Spinal cord (tissue), 10 donors: ENCODE results near the gene LSAMP. TPM values are rescaled to one million over a fixed set of nuclear protein-coding genes. Genes with fewer than 3 reads are reported as not detected.
A peak's percentile ranks its signal among the peaks of the same experiment; 100 is the strongest.

ENCODE experiments used
- DNase-seq, 6 donors: peaks; one replicate each; pipeline versions ENCODE4 v3.0.0 to v3.0.0-alpha.2; 2013 to 2015; ENCODE audit warnings: low spot score in 6 of 6, low read depth in 4 of 6
- H3K27ac ChIP-seq: one replicate; pipeline ENCODE4 v1.5.1; 2013; ENCODE audit warnings: low read depth, low read length, control low read depth
- H3K27me3 ChIP-seq: one replicate; pipeline ENCODE4 v1.6.1; 2013; ENCODE audit warnings: low read length; ENCODE audit not compliant: control insufficient read depth, insufficient read depth
- H3K36me3 ChIP-seq: one replicate; pipeline ENCODE4 v1.6.1; 2013; ENCODE audit warnings: low read length; ENCODE audit not compliant: control insufficient read depth, insufficient read depth
- H3K4me1 ChIP-seq: one replicate; pipeline ENCODE4 v1.6.1; 2013; ENCODE audit warnings: low read length; ENCODE audit not compliant: control insufficient read depth, insufficient read depth
- H3K4me3 ChIP-seq: one replicate; pipeline ENCODE4 v1.5.1; 2013; ENCODE audit warnings: low read depth, low read length, control low read depth
- H3K9me3 ChIP-seq: one replicate; pipeline ENCODE4 v1.6.1; 2013; ENCODE audit warnings: low read length; ENCODE audit not compliant: control insufficient read depth, insufficient read depth
- WGBS: methylation state at CpG from one replicate; pipeline ENCODE4 v1.1.5; 2013; ENCODE audit warnings: missing lambda C conversion rate; ENCODE audit not compliant: insufficient coverage; 5-methylcytosine and 5-hydroxymethylcytosine counted together
- polyA plus RNA-seq, 2 donors: library from polyadenylated mRNA; unstranded; fragments of 120-200 nt; gene quantifications; one replicate each; pipeline ENCODE4 v1.2.1, GENCODE V29; 2013; ENCODE audit not compliant: insufficient read length in 2 of 2
- total RNA-seq, 2 donors: library from RNA; depleted of rRNA in 1 of 2; stranded (reverse); fragments of 120-200 nt in 1 of 2; fragments of >200 nt in 1 of 2; gene quantifications; one replicate each; pipeline versions ENCODE4 v1.2.3 to v1.2.4, GENCODE V29; 2013 to 2014
- donor health status: healthy.

Gene LSAMP
- total and polyA plus RNA-seq, 4 donors = 69.4 to 174 (median 108) TPM

- WGBS = no CpG with 5 or more reads among the region's 2 CpGs
- Histone ChIP-seq H3K27ac (no peak overlapping the region), H3K27me3 (no peaks in the 10 kb centered on the region), H3K36me3 (no peaks in the 10 kb centered on the region), H3K9me3 (no peaks in the 10 kb centered on the region), H3K4me1 (no peaks in the 10 kb centered on the region), H3K4me3 (no peak overlapping the region)
- no peak for DNase-seq
Measured at GRCh38 chr3:116440196-116440595, 5.1 kb downstream of the LSAMP start.

DNA sequence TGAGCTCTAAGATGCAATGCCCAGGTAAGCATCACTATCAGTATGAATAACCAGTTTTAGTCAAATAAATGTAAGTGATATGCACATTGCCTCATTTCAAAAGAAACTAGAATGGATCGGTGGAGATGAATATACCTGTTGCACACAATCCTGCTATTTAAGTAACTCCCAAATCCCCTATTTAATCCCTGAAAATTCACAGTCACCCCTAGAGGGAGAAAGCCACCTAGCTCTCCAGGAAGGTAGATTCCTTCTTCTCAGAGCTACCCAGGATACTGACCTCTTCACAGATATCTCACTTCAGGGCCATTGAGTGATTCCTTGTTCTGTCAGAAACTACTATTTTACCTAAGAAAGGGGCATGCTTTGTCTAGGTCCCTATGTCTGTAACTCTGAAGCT lies 11.7 kb downstream of the LSAMP start:
- H3K4me3 ChIP-seq = no peak overlapping the region
- WGBS = no CpG with 5 or more reads among the region's 1 CpG
- no peaks in the 10 kb centered on the region for H3K36me3 ChIP-seq
- no peaks in the 10 kb centered on the region for H3K4me1 ChIP-seq
- no peak for DNase-seq
- no peaks in the 10 kb centered on the region for H3K27me3 ChIP-seq
- H3K27ac ChIP-seq = no peak overlapping the region
- H3K9me3 ChIP-seq = no peaks in the 10 kb centered on the region

GRCh38 chr3:116432795-116433194 lies 12.5 kb downstream of the LSAMP start:
- Histone ChIP-seq H3K4me1 (no peaks in the 10 kb centered on the region), H3K36me3 (no peaks in the 10 kb centered on the region), H3K4me3 (no peak overlapping the region), H3K27ac (no peak overlapping the region), H3K9me3 (no peaks in the 10 kb centered on the region), H3K27me3 (no peaks in the 10 kb centered on the region)
- no CpG with 5 or more reads among the region's 2 CpGs for WGBS
- no peak for DNase-seq

DNA sequence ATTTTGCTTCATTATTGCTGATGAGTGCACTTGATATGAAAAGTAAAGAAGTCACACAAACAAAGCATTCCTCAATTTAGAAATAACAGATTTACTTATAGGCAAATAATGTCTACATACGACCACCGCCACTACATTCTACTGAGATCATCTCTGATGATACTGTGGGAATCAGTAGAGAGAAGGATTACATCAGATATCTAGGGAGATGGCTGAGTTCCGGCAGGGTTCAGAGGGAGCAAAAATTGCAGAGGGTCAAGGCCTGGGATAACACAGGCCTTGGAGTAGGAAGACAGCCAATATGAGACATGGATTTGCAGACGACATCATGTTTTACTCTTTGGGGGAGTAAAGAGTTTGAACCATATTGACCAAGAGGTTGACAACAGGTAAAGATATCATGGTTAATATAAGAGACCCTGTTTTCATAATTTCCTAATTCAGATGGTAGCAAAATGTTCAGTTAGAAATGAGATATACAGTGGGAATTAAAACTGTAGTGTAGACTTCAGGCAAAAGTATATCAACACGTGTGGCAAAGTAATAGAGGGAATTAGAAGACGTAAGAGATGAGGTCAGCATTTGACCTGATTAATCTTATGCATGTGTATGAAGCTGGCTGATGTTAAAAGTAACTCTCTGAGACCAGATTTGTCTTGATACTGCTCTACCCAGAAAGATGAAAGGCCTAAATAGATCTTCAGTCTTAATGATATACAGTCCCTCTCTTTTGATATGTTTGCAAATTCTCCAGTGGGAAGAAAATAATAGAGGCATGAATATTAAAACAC lies 15.6 kb downstream of the LSAMP start:
- WGBS = 67% methylated on average over 3 of the region's 6 CpGs
- Histone ChIP-seq H3K9me3 (no peaks in the 10 kb centered on the region), H3K4me3 (no peak overlapping the region), H3K27me3 (no peaks in the 10 kb centered on the region), H3K4me1 (no peaks in the 10 kb centered on the region), H3K27ac (no peak overlapping the region), H3K36me3 (no peaks in the 10 kb centered on the region)
- DNase-seq = no peak

- Histone ChIP-seq H3K4me3 (no peak overlapping the region), H3K27me3 (no peaks in the 10 kb centered on the region), H3K36me3 (no peaks in the 10 kb centered on the region), H3K4me1 (no peaks in the 10 kb centered on the region), H3K9me3 (no peaks in the 10 kb centered on the region), H3K27ac (no peak overlapping the region)
- DNase-seq = no peak
- 93% methylated on average over 5 of the region's 8 CpGs for WGBS
Measured at GRCh38 chr3:116426036-116426435, 19.3 kb downstream of the LSAMP start.

- H3K27ac ChIP-seq = no peak overlapping the region
- DNase-seq = no peak
- no CpG with 5 or more reads among the region's 2 CpGs for WGBS
Measured at GRCh38 chr3:116425126-116425525, 20.2 kb downstream of the LSAMP start.

GRCh38 chr3:116423945-116424344 lies 21.3 kb downstream of the LSAMP start:
- H3K4me1 ChIP-seq = no peaks in the 10 kb centered on the region
- H3K9me3 ChIP-seq = no peaks in the 10 kb centered on the region
- WGBS = no CpG with 5 or more reads among the region's 1 CpG
- peak in 2 of 6 donors; percentile 7 to 41 for DNase-seq
- H3K27me3 ChIP-seq = no peaks in the 10 kb centered on the region
- no peak overlapping the region for H3K4me3 ChIP-seq
- no peaks in the 10 kb centered on the region for H3K36me3 ChIP-seq
- peak overlapping the region; percentile 54 for H3K27ac ChIP-seq

More at GRCh38 chr3:116425126-116425525, 20.2 kb downstream of the LSAMP start:
- H3K4me1 ChIP-seq = no peaks in the 10 kb centered on the region
- H3K9me3 ChIP-seq = no peaks in the 10 kb centered on the region
- no peak overlapping the region for H3K4me3 ChIP-seq
- H3K36me3 ChIP-seq = no peaks in the 10 kb centered on the region
- no peaks in the 10 kb centered on the region for H3K27me3 ChIP-seq

- no CpG with 5 or more reads among the region's 3 CpGs for WGBS
- Histone ChIP-seq H3K27ac (peak overlapping the region; percentile 54), H3K36me3 (no peaks in the 10 kb centered on the region), H3K9me3 (no peaks in the 10 kb centered on the region), H3K4me3 (no peak overlapping the region), H3K27me3 (no peaks in the 10 kb centered on the region), H3K4me1 (no peaks in the 10 kb centered on the region)
- DNase-seq = peak in 5 of 6 donors; percentile 46 to 90 (median 69)
Measured at GRCh38 chr3:116423374-116423773, 21.9 kb downstream of the LSAMP start.

DNA sequence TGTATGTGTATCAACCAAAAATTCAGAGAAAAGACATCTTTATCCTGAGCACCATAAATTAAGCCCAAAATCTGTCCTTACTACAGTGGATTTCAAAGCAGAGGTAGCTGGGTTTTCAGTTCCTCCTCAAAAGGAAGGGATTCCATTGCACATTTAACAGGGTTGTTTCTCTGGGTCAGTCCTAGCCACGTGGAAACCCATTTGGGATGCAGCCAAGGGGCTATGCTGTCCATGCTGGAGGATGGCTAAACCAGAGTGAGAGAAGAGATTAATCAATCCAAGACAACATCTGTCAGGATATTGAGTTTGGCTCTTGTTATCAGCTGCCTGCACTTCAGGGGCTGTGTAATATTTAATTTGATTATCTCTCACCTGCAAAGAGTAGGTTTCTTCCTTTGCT lies 28.1 kb downstream of the LSAMP start:
- DNase-seq = no peak
- WGBS = 20% methylated on average over 1 of the region's 1 CpG

GRCh38 chr3:116413319-116413718 lies 32.0 kb downstream of the LSAMP start:
- no peaks in the 10 kb centered on the region for H3K36me3 ChIP-seq
- no peak overlapping the region for H3K4me3 ChIP-seq
- no peaks in the 10 kb centered on the region for H3K27me3 ChIP-seq
- no CpG with 5 or more reads among the region's 2 CpGs for WGBS
- H3K27ac ChIP-seq = no peak overlapping the region
- no peaks in the 10 kb centered on the region for H3K9me3 ChIP-seq
- H3K4me1 ChIP-seq = no peaks in the 10 kb centered on the region
- DNase-seq = no peak

More for the DNA sequence above, 28.1 kb downstream of the LSAMP start:
- H3K27me3 ChIP-seq = no peaks in the 10 kb centered on the region
- H3K4me1 ChIP-seq = no peaks in the 10 kb centered on the region
- no peak overlapping the region for H3K4me3 ChIP-seq
- no peaks in the 10 kb centered on the region for H3K36me3 ChIP-seq
- no peaks in the 10 kb centered on the region for H3K9me3 ChIP-seq
- H3K27ac ChIP-seq = no peak overlapping the region
